GM19193 (cell line): Measurements from ENCODE around the gene TANC1.

ENCODE experiments used
- POLR2A ChIP-seq: IDR thresholded peaks from 4 replicates; pipeline ENCODE4 v1.6.1; 2011; ENCODE audit not compliant: insufficient read depth, insufficient read length; ENCODE audit errors: extremely low read depth

Gene TANC1

GRCh38 chr2:159175182-159175581 lies 206.7 kb downstream of the TANC1 start:
- TF ChIP-seq POLR2A: no peak

- TF ChIP-seq POLR2A: no peak
Observed at GRCh38 chr2:159175927-159176326, 207.5 kb downstream of the TANC1 start.

DNA sequence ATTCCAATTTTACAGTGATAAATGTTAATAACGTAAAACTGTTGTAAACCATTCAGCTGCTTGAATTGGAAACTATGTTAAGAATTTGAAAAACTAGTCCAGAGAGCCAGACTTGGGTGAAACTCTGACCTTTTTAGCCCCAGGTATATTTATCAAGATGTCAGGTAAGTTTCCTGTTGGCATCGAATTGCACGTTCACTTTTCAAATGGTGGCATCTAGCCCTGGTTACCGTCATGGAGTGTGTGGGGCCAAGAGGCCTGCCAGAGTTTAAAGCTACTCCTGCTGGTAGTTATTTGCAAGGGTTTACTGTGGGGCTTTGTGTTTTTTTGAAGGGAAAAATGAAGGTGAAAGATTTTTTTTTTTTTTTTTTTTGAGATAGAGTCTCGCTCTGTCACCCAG lies 208.1 kb downstream of the TANC1 start:
- no peak for TF ChIP-seq POLR2A

DNA sequence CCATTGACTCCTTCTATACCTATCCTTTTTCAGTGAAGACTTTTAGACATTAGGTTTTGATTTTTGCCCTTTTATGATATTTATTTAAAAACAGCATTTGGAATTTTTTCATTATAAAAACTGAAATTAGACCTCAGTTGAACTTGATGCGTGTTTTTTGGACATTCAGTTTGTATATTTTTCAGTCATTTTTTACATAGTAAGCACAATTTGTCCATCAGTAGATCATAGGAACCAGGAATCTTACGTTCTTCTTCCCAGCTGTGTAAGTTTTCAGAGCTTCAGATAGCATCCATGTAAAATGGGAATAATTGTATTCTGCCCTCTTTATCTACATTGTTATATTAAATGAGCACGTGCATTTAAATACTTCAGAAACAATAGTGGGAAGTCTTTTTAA lies 208.9 kb downstream of the TANC1 start:
- no peak for TF ChIP-seq POLR2A

- TF ChIP-seq POLR2A: no peak
Observed at GRCh38 chr2:159177957-159178356, 209.5 kb downstream of the TANC1 start.

GRCh38 chr2:159179096-159179495 lies 210.7 kb downstream of the TANC1 start:
- TF ChIP-seq POLR2A: no peak

DNA sequence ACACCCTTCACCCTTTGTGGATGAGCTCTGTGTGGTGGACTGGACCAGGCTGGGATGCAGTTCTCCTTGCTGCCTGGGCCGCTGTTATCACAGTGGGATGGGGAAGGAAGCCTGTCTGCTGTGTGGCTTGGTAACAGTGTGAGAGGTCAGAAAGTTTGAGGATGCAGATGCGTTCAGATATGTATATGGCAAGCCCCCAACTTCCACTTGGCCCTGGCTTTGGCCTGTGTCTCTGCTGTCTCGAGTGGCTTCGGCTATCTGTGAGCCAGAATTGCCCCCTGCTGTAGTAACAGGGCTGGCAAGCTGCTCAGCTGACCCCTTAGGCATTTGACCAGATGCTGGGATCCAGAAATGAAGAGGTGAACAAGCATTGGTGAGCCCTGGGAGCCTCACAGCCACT lies 211.3 kb downstream of the TANC1 start:
- TF ChIP-seq POLR2A: no peak

GRCh38 chr2:159183346-159183745 lies 214.9 kb downstream of the TANC1 start:
- no peak for TF ChIP-seq POLR2A

- TF ChIP-seq POLR2A: no peak
Observed at GRCh38 chr2:159185401-159186130, 217.1 kb downstream of the TANC1 start.

DNA sequence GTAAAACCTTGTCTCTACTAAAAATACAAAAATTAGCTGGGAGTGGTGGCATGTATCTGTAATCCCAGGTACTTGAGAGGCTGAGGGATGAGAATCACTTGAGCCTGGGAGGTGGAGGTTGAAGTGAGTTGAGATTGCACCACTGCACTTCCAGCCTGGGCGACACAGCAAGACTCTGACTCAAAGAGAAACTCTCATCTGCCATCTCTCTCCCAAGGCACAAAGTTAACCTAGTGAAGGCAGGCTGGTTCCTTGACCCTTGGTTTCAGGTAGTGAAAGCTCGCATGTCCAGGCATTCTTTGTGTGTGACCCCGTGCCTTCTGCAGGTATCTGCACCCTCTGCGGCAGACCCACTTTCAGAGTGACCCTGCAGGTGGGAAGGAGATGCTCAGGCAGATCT lies 218.0 kb downstream of the TANC1 start:
- TF ChIP-seq POLR2A: no peak

DNA sequence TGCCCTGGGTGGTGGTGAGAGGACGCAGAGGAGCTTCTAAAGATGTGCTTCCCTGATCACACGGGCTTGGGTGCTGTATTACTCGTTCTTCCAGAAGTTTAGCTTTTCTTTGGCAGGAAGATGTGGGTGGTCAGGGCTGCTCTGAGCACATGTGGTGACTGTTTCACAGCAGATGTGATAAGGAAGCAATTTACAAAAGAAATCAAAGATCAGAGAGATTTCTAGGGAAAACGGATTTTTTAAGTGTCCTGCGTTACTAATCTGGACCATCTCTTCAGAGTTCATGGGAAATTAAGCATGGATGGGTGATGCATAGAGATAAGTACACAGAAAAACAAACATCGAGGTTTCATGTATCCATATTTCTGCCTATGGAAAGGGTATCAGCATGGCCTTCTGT lies 218.7 kb downstream of the TANC1 start:
- no peak for TF ChIP-seq POLR2A

- TF ChIP-seq POLR2A: no peak
Observed at GRCh38 chr2:159188449-159188848, 220.0 kb downstream of the TANC1 start.

DNA sequence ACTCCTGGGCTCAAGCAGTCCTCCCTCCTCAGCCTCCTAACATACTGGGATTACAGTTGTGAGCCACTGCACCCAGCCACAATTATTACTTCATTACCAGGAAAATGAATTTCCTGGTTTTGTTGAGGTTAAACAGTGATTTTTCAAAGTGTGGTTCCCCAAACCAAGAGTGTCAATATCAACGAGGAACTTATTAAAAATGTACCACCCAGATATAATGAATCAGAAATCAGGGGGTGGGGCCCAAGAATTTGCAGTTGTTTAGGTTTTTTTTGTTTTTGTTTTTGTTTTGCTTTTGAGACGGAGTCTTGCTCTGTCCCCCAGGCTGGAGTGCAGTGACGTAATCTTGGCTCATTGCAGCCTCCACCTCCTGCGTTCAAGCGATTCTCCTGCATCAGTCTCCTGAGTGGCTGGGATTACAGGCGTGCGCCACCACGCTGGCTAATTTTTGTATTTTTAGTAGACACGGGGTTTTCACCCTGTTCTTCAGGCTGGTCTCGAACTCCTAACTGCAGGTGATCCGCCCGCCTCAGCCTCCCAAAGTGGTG lies 224.0 kb downstream of the TANC1 start:
- TF ChIP-seq POLR2A: no peak

DNA sequence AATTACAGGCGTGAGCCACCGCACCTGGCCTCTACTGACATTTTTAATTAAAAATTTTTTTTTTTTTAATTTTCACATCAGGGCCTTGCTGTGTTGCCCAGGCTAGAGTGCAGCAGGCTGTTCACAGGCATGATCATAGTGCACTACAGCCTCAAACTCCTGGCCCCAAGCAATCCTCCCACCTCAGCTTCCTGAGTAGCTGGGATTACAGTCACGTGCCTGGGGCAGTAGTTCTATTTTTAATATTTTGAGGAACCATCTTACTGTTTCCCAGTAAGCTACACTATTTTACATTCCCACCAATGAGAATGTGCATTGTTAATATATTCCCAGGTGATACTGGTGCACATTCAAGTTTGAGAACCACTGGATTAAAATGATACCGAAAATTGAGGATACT lies 225.4 kb downstream of the TANC1 start:
- TF ChIP-seq POLR2A: no peak

GRCh38 chr2:159194241-159194640 lies 225.8 kb downstream of the TANC1 start:
- TF ChIP-seq POLR2A: no peak

DNA sequence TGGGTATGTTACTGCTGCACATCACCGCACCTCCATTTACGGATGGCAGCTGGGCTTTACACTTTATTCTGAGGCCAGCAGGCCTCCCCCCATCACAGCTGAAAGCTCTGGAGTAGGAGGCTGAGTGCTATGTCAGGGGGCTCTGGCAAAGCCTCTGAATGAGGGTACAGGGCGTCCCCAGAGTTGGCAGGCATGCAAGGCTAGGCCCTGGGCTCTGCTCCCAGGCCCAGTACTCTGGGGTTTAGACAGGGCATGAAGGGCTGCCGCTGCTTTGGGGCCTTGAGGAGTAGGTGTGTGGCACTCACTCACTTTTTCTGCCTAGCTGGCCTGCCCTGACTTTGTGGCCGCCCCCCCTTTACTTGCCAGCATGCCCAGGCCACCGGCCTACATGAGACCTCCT lies 227.3 kb downstream of the TANC1 start:
- no peak for TF ChIP-seq POLR2A
